HG03378 (cell line): Measurements from ENCODE around the gene KCNQ1.

Source experiments
- ATAC-seq: cut with Tn5 transposase; IDR thresholded peaks from one replicate; pipeline ENCODE4 v1.9.1; 2021; ENCODE audit warnings: mild to moderate bottlenecking, moderate library complexity; ENCODE audit not compliant: unreplicated experiment

Gene KCNQ1

GRCh38 chr11:2706321-2706720, 261.5 kb downstream of the KCNQ1 start:
- ATAC-seq: no peak

GRCh38 chr11:2707736-2708135, 262.9 kb downstream of the KCNQ1 start:
- no peak for ATAC-seq

DNA sequence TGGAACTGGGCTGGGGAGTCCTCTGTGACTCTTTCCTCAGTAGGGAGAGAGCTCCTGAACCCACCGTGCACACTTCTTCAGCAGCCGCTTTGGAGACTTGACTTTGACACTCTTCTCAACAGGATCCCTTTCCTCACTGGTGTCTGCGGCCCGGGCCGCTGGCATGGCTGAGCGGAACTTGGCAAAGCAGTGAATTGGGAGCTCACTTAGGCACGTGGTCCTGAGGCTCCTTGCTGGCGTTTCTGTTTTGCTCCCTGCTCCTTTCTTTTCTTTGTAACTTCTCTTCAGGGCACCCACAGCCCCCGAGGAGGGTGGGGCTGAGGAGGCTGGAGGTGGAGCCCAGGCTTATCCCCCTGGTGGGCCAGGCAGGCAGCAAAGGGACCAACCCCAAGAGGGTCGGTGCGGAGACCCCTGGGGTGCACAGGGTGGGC, 263.4 kb downstream of the KCNQ1 start:
- no peak for ATAC-seq

DNA sequence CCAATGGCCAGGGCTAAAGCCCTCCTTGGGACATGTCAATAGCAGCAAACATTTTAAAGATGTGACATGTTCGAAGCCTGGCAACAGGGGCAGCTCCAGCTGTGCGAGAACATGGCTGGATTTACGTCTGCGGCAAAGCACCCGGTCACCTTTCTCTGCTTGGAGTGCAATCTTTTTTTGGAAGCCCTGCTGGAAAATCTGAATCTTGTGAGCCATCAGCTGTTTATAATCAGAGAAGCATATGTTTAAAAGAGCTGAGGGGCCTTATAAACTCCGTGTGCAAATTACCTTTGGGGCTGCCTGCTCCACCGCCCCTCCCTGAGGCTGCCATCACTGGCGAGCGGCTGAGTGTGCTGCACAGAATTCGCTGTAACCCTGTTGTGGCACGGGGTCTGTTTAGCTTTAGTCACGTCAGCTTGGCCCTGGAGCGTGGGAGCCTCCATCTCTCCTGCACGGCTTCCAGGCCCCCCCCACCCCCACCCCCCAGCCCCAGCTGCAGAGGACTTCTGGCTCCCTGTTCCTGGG, 264.0 kb downstream of the KCNQ1 start:
- ATAC-seq: no peak

- no peak for ATAC-seq
Observed at GRCh38 chr11:2709429-2709828, 264.6 kb downstream of the KCNQ1 start.

DNA sequence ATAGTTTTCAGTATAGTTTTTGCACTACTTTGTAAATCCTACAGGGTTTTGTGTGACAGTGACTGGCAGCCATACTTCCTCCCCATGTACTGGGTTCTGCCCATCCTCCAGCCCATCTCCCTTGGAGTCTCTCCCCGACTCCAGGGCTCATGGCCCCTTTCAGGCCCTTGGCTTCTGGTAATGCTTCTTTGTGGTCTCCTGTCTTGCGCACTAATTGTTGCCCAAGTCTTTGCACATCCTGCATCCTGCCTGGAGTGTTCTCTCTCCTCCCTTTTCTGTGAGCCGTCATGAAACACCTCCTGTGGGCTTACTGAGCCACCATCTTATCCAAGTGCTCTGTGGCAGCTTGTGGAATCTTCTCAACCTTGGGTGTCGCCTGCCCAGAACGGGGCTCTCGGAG, 266.4 kb downstream of the KCNQ1 start:
- ATAC-seq: no peak

GRCh38 chr11:2713094-2713493, 268.3 kb downstream of the KCNQ1 start:
- ATAC-seq: no peak

DNA sequence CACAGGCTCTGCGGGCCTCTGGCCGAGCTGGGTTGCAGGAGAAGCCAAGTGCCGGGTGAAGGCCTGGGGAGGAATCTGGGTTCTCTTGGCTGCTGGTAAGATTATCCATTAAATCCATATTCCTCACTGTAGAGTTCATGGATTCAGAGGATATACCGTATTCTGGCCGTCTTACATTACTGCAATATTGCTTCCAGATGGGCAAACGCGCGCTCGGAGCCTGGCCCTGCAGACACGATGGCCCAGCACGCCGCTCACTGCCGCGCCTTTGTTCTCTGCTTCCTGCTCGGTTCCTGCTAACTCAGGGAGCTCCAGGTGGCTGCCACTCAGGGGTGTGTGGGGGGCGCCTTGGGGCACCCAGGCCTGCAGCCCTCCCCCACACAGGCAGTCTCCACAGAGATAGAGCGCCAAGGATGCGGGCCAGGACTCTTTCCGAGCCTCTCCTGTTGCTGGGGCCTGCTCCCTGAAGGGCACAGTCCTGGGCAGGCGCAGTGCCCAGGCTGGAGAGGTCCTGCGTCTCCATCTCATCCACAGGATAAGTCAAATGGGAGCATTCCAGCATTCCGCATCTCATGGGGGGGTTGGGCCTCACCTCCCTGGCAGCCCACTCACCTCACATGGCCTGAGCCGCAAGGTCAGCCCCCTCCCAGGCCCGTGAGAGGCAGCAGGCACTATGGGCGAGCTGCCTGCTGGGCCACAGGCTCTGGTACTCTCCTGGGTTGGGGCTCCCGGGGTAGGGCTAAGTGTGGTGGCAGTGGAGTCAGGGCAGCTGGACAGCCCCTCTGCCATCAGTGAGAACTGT, 269.1 kb downstream of the KCNQ1 start:
- no peak for ATAC-seq

DNA sequence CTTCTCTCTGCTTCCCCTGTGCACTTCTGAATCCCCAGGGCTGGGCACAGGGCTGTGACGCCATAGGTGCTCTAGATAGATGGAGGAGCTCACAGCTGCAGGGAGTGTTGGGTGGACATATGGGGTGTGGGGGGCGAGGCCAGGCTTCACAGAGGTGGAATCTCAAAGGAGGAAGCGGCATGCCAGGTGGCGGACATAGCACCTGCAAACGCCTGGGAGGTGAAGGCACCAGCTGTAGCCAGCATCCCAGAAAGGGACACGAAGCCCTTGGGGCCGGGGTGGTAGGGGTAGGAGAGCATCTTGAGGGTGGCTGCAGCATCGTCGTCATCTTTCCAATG, 269.6 kb downstream of the KCNQ1 start:
- no peak for ATAC-seq

DNA sequence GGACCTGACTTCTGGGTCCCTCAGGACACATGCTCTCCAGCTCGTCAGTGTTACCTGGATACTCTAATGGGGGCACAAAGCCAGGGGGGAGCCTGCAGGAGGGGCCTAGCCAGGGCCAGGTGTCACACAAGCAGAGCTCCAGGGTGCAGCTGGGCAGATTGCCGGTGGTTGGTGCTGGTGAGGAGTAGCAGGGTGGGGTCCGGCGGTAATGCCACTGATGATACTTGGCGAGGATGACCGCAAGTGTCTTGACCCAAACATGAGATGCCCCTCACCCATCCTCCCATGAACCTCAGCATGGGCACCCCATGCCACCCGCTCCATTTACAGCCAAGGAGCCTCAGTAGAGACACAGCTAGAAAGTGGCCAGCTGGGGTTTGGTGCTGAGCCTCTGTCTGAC, 270.1 kb downstream of the KCNQ1 start:
- no peak for ATAC-seq

- ATAC-seq: no peak
Observed at GRCh38 chr11:2715716-2716350, 271.0 kb downstream of the KCNQ1 start.

- no peak for ATAC-seq
Observed at GRCh38 chr11:2716376-2717095, 271.7 kb downstream of the KCNQ1 start.

GRCh38 chr11:2717561-2718325, 272.9 kb downstream of the KCNQ1 start:
- ATAC-seq: no peak

DNA sequence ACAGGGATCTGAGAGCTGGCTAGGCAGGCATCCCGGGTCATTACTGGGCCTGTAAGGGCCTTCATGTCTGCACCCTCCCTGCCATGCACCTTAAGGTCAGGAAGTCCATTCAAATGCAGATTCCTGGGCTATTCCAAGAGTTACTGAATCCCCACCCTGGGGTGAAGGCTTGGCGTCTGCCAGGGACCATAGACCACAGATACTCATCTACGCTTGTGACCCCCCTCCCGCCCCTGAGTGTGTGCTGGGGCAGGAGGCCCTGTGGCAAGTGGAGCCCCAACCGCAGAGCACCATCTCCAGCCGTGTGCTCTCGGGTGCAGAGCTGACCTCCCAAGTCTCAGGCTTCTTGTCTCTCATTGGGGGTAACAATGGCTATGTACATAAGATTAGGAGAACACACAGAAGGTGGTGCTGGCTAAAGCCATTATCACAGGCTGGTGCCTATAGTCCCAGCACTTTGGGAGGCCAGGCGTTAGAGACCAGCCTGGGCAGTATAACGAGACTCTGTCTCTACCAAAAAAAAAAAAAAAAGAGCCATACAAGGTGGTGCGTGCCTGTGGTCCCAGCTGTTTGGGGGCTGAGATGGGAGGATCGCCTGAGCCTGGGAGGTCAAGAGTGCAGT, 274.1 kb downstream of the KCNQ1 start:
- no peak for ATAC-seq

DNA sequence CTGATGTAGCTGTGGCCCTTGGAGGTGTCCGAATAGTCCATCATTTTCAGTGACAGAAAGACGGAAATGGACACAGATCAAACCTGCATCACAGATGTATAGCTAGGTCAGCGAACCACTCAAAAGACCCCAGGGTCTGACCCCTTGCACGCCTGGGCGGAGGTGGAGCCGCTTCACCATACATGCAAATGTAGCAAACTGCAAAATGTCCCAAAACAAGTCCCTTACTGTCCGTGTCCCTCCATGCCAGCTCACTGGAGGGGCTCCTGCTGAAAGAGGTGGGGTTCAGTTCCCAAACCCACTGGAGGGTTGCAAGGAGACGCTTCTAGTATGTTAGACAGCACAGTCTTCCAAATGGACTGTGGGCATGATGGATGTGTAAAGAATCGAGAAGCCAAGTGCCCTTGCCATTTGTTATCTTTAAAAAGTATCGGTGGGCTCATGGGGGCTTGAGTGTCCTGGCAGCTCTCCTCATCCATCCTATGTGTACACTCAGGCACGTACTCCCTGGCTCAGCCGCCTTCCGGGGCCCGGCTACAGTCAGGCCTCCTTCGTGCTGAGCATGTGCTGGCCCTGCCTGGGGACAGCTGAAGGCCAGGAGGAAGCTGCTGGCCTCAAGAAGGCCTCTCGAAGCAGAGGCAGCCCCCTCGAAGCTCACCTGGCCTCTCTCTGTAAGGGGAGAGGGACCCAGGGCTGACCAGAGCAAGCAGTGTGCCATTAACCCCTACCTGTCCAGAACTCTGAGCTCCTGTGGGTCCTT, 275.2 kb downstream of the KCNQ1 start:
- no peak for ATAC-seq

DNA sequence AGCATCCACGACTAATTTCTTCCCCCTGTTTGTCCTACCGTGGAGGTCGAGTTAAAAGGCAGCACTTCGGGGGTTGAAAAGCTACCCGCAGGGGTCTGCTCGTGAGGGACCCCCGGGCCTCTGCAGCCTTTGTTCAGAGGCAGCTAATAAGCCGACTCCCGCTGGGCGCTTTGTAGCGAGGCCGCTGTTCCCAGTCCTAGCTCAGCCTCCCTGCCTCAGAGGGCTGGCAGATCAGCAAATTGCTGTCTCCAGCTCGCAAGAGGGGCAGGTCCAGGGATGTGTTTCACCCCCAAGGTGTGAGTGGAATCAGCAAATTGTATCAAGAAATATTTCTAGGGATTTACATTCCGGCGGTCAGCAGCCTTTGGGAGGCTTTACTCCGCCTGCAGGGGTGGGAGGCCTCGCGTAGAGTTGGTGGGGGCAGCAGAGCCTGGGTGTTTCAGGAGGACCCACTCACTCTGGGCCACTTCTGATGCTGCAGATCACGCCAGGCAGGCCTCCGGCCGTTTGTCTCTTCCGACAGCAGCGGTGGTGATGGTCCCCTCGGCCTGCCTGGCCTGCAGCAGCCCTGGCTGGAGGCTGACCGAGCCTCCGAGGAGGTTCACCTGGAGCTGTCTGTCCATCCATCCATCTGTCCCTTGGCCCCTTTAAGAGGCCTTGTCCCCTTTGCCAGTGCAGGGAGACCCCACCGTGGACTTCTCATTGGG, 276.6 kb downstream of the KCNQ1 start:
- ATAC-seq: no peak

- ATAC-seq: no peak
Observed at GRCh38 chr11:2722955-2723354, 278.1 kb downstream of the KCNQ1 start.

DNA sequence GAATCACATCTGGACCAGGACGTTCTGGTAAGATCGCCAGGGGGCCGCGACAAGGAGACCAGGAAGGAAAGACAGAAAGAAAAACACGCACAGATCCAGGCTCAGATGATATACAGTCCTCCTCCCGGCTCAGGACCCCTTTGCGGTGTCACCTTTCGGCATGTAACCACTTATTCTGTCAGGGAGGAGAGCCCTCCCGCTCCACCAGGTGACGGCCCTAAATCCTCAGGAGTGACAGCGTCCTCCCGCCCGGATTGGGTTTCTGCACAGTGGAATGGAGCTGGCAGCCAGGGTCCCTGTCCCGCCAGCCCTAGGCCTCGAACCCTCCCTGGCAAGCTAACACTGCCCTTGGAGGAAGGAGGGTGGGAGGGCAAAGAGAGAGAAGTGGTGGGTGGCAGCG, 279.3 kb downstream of the KCNQ1 start:
- no peak for ATAC-seq

DNA sequence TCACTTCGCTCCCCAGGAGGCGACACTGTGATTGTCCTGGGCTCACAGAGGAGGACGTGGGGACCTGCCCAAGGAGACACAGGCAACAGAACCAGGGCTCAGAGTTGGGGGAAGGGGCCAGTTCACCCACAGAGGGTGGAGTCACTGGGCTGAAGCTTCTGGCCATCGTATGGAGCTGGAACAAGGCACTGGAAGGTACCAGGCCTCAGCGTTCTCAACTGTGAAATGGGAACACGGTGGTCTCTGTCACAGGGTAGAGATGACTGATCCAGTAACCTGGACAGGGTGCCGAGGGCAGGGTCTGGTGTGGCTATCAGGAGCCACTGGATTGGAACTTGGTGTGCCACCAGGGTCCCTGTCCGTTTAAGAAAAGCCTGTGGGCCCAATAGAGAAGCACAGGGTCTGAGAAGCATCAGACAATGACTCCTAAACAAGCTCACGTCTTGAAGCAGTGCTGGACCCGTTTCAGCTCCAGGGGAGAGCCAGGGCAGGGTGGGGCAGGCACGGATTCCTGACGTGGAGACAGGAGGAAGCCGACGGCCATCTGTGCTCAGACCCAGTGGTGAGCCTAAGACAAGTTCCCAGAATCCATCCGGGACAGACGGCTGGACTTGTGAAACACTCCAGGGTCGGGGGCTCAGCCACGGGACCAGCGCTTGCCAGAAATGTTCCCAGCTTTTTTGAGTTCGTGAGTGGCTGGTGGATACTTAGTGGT, 280.0 kb downstream of the KCNQ1 start:
- ATAC-seq: no peak
